GM18517 (cell line): ENCODE data around the gene IMMP1L.

Experiments used
- ATAC-seq: cut with Tn5 transposase; IDR thresholded peaks from one replicate; pipeline ENCODE4 v1.9.1; 2021; ENCODE audit warnings: mild to moderate bottlenecking, moderate library complexity; ENCODE audit not compliant: unreplicated experiment

IMMP1L gene

GRCh38 chr11:31477528-31478222 is 31.7 kb downstream of the IMMP1L start:
- no peak for ATAC-seq

- no peak for ATAC-seq
These were observed 35.3 kb downstream of the IMMP1L start for GRCh38 chr11:31474083-31474482.

GRCh38 chr11:31464436-31464835 is 45.0 kb downstream of the IMMP1L start:
- ATAC-seq: no peak

- no peak for ATAC-seq
These were observed 54.2 kb downstream of the IMMP1L start for GRCh38 chr11:31455177-31455576.

- no peak for ATAC-seq
These were observed 58.6 kb downstream of the IMMP1L start for GRCh38 chr11:31450841-31451240.

GRCh38 chr11:31449040-31449439 is 60.4 kb downstream of the IMMP1L start:
- no peak for ATAC-seq

GRCh38 chr11:31445621-31446020 is 63.8 kb downstream of the IMMP1L start:
- ATAC-seq: no peak

GRCh38 chr11:31443802-31444201 is 65.6 kb downstream of the IMMP1L start:
- no peak for ATAC-seq

GRCh38 chr11:31442086-31442485 is 67.3 kb downstream of the IMMP1L start:
- ATAC-seq: no peak

GRCh38 chr11:31441296-31441695 is 68.1 kb downstream of the IMMP1L start:
- no peak for ATAC-seq

GRCh38 chr11:31437742-31438435 is 71.5 kb downstream of the IMMP1L start:
- no peak for ATAC-seq

GRCh38 chr11:31433851-31434250 is 75.6 kb downstream of the IMMP1L start:
- no peak for ATAC-seq

GRCh38 chr11:31424652-31425051 is 84.8 kb downstream of the IMMP1L start:
- no peak for ATAC-seq

- no peak for ATAC-seq
These were observed 86.7 kb downstream of the IMMP1L start for GRCh38 chr11:31422703-31423102.

- no peak for ATAC-seq
These were observed 87.6 kb downstream of the IMMP1L start for GRCh38 chr11:31421820-31422219.

GRCh38 chr11:31419669-31420068 is 89.8 kb downstream of the IMMP1L start:
- no peak for ATAC-seq

GRCh38 chr11:31419138-31419537 is 90.3 kb downstream of the IMMP1L start:
- ATAC-seq: no peak

- ATAC-seq: no peak
These were observed 91.6 kb downstream of the IMMP1L start for GRCh38 chr11:31417816-31418215.

GRCh38 chr11:31417357-31417756 is 92.1 kb downstream of the IMMP1L start:
- no peak for ATAC-seq

GRCh38 chr11:31415435-31415834 is 94.0 kb downstream of the IMMP1L start:
- ATAC-seq: no peak

- ATAC-seq: no peak
These were observed 95.1 kb downstream of the IMMP1L start for GRCh38 chr11:31414338-31414737.

- ATAC-seq: no peak
These were observed 96.5 kb downstream of the IMMP1L start for GRCh38 chr11:31412946-31413345.

- ATAC-seq: no peak
These were observed 101.2 kb downstream of the IMMP1L start for GRCh38 chr11:31408201-31408600.
